22Rv1 (cell line): Measurements from ENCODE around the gene FKBP9.

Experiments
- ZFX ChIP-seq: fragments of 450-650 bp; IDR thresholded peaks from 2 replicates; pipeline ENCODE4 v1.6.1; 2017; ENCODE audit warnings: antibody characterized with exemption, borderline replicate concordance
- TF ChIP-seq, protein P1 (sequence below): fragments of 450-650 bp; IDR thresholded peaks from 2 replicates; pipeline ENCODE4 v1.5.1; 2017; ENCODE audit warnings: mild to moderate bottlenecking

DNA sequence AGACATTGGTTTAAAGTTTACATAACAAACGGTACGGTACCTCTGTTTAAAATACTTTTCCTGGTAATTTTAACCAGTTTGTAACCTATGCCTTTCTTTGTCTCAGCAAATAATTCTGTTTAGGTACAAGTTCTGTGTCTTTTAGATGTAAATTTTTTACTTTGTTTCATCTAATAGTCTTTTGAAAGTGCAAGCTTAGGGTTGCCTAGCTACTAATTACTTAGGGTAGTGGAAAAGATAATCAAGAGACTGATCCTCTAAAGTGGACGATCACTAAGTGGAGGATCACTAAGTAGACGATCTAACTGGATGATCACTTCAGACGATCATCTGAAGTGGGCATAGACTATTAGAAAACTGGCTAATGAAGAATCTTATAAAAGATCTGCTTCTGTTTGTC, 16.1 kb upstream of the FKBP9 start:
- TF ChIP-seq, protein P1, sequence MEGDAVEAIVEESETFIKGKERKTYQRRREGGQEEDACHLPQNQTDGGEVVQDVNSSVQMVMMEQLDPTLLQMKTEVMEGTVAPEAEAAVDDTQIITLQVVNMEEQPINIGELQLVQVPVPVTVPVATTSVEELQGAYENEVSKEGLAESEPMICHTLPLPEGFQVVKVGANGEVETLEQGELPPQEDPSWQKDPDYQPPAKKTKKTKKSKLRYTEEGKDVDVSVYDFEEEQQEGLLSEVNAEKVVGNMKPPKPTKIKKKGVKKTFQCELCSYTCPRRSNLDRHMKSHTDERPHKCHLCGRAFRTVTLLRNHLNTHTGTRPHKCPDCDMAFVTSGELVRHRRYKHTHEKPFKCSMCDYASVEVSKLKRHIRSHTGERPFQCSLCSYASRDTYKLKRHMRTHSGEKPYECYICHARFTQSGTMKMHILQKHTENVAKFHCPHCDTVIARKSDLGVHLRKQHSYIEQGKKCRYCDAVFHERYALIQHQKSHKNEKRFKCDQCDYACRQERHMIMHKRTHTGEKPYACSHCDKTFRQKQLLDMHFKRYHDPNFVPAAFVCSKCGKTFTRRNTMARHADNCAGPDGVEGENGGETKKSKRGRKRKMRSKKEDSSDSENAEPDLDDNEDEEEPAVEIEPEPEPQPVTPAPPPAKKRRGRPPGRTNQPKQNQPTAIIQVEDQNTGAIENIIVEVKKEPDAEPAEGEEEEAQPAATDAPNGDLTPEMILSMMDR, result no peak
- TF ChIP-seq ZFX, result no peak
